ENCODE data around the gene TNP1. TPM values are rescaled to one million over a fixed set of nuclear protein-coding genes. Genes with fewer than 3 reads are reported as not detected.

Gene TNP1
- total RNA-seq, 1 experiment from 2014 or later = not detected

DNA sequence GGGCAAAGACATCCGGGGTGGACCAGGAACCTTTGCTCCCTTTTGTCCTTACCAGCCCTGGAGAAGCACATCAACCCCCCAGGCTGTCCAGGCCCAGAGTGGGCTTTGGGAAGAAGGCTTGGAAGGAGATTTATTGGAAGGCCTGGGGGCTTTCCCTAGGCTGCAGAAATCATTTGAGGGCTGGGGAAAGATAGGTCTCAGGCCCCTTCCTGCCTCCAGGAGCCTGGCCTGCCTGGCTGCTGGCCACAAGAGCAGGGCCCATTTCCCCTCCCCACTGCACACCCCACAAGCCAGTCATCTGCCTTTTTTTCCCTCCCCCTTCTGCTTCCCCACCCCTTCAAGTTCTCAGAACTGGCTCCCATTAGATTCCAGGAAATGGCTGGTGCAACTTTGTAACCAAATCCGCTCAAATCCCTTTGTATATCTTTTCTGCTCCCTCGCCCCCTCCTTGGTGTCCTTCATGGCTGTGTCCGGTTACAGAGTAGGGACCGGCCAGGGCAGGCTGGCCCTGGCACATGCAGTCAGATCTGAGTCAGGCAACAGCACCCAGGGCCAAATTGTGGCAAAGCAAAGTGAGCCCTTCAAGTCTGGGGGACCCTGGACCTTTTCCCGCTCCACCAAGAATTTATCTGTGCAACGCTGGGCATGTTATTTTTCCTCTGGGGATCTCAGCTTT is 20.8 kb upstream of the TNP1 start:
- H3K4me1 Mint-ChIP-seq = no peaks in the 10 kb centered on the region
- H3K9ac ChIP-seq (ENCODE audit: extremely low read depth, insufficient read length, low read length) = no peak overlapping the region
- H3K23me2 ChIP-seq (ENCODE audit: insufficient read length, low read depth, low read length, poor library complexity, severe bottlenecking) = no peaks in the 10 kb centered on the region
- H4K5ac ChIP-seq (ENCODE audit: insufficient read length, low read depth, low read length) = no peak overlapping the region
- H3K4me3 Mint-ChIP-seq = no peak overlapping the region
- H3K27me3 Mint-ChIP-seq (ENCODE audit: low read depth) = peaks cover 1% of the 10 kb centered on the region
- H3K79me1 ChIP-seq (ENCODE audit: insufficient read depth, low read depth, low read length, poor library complexity, severe bottlenecking) = no peaks in the 10 kb centered on the region
- no peak overlapping the region for H2BK120ac ChIP-seq (ENCODE audit: low read depth, low read length, poor library complexity, severe bottlenecking)
- H3K14ac ChIP-seq (ENCODE audit: insufficient read depth, low read length) = no peak overlapping the region
- no peaks in the 10 kb centered on the region for H3K4me1 ChIP-seq (ENCODE audit: insufficient read depth, low read length)
- H3K36me3 Mint-ChIP-seq (ENCODE audit: insufficient read depth in 1 of 3, low read depth in 3 of 3) = peaks cover under 1 to 4% (median 1%) of the 10 kb centered on the region in 3 experiments; a peak in 3 of 7 replicates
- no peak overlapping the region for H3K18ac ChIP-seq (ENCODE audit: insufficient read length, low read depth, low read length)
- H2BK12ac ChIP-seq (ENCODE audit: insufficient read length, low read depth, low read length) = no peak overlapping the region
- H2BK20ac ChIP-seq (ENCODE audit: low read depth, low read length, poor library complexity, severe bottlenecking) = no peak overlapping the region
- H3K27ac Mint-ChIP-seq = no peak overlapping the region; a peak in 2 of 7 replicates
- H3T11ph ChIP-seq (ENCODE audit: low read length) = no peak overlapping the region
- no peaks in the 10 kb centered on the region for H3K27me3 ChIP-seq (ENCODE audit: insufficient read depth, low read length)
- H2AFZ ChIP-seq (ENCODE audit: low read length) = no peak overlapping the region
- H4K91ac ChIP-seq (ENCODE audit: insufficient read length, low read depth, low read length) = no peak overlapping the region
- no peaks in the 10 kb centered on the region for H4K20me1 ChIP-seq (ENCODE audit: control insufficient read depth, insufficient read depth, insufficient read length)
- WGBS (ENCODE audit: extremely low coverage, insufficient read length, low lambda C conversion rate) = no CpG with 5 or more reads among the region's 7 CpGs
- TF ChIP-seq, protein P1, sequence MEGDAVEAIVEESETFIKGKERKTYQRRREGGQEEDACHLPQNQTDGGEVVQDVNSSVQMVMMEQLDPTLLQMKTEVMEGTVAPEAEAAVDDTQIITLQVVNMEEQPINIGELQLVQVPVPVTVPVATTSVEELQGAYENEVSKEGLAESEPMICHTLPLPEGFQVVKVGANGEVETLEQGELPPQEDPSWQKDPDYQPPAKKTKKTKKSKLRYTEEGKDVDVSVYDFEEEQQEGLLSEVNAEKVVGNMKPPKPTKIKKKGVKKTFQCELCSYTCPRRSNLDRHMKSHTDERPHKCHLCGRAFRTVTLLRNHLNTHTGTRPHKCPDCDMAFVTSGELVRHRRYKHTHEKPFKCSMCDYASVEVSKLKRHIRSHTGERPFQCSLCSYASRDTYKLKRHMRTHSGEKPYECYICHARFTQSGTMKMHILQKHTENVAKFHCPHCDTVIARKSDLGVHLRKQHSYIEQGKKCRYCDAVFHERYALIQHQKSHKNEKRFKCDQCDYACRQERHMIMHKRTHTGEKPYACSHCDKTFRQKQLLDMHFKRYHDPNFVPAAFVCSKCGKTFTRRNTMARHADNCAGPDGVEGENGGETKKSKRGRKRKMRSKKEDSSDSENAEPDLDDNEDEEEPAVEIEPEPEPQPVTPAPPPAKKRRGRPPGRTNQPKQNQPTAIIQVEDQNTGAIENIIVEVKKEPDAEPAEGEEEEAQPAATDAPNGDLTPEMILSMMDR (conservative IDR thresholded peaks at IDR 0.05) = no peak
- no peak overlapping the region for H3K4me2 ChIP-seq (ENCODE audit: insufficient read depth, insufficient read length, low read length)
- no peak overlapping the region for H2AK5ac ChIP-seq (ENCODE audit: insufficient read length, low read length)
- peaks cover 1 to 2% of the 10 kb centered on the region in 2 experiments; a peak in 3 of 5 replicates for H3K9me3 Mint-ChIP-seq
- H3K9me3 ChIP-seq (ENCODE audit: control insufficient read depth, low read depth, low read length) = no peaks in the 10 kb centered on the region
- no peak overlapping the region for H2BK5ac ChIP-seq (ENCODE audit: insufficient read length, low read length)
- H3K56ac ChIP-seq (ENCODE audit: insufficient read length, low read depth, low read length) = no peak overlapping the region
- no peaks in the 10 kb centered on the region for H3K79me2 ChIP-seq (ENCODE audit: insufficient read depth, low read length)
- no peak overlapping the region for H3K4ac ChIP-seq (ENCODE audit: low read depth, low read length)
- DNase-seq = no peak
- no peak overlapping the region for H4K8ac ChIP-seq (replicated peaks; ENCODE audit: insufficient read length, low read depth, low read length)
- H3K23ac ChIP-seq (ENCODE audit: insufficient read length, low read depth, low read length) = no peak overlapping the region
- no peak overlapping the region for H2BK15ac ChIP-seq (ENCODE audit: low read depth, low read length)
- no peak overlapping the region for H3K27ac ChIP-seq (ENCODE audit: insufficient read length, low read depth, low read length)

Data from H9 (cell line).